Activated gamma-delta T cell treated with anti-CD3 and anti-CD28 coated beads, Interleukin-2, amount 50 U/mL, for 16 hours (primary cell): ENCODE measurements around the gene DAPK2.

ENCODE experiments used
- DNase-seq: peaks from one replicate; pipeline ENCODE4 v3.0.0-alpha.2; 2020; ENCODE audit warnings: low read depth

DAPK2 gene

DNA sequence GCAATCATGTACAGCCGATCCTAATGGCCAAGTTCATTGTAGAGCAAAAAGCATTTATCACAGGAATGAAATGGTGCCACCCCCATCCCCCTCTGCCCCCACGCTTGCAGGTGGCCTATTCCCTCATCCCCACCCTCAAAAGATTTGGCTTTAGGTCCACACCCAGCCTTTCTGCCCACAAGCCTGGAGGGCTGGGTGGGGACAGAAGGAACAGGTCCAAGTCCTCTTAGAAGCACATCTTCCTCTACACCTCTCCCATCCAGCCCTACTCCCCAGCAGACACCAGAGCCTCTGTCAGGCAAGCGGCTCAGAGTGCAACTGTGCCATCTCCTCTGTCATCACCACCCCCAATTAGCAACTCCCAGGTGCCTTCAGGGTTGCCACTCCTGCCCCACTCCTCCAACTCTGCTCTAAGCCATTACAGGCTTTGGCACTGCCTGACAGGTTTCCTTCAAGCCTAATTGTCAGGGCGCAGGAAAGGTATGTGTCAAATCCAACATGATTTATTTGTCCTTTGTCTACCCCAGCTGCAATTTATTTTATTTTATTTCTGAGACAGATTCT lies 49.4 kb downstream of the DAPK2 start:
- no peak for DNase-seq

DNA sequence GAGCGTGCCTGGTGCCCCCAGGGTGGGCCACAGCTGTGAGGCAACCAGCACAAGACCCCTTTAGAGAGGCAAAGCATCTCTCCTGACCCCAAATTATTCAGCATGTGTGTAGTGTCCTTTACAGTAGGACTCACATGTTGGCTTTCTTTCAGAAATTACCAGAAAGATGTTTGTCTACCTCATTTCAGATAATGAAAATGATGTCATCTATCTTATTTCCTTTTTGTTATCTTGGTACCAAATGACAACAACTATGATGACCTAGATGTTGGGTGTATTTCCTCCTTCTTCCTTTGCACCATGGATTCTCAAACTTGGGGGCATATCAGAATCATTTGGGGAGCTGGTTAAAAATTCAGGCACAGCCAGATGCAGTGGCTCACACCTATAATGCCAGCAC lies 50.5 kb downstream of the DAPK2 start:
- no peak for DNase-seq

DNA sequence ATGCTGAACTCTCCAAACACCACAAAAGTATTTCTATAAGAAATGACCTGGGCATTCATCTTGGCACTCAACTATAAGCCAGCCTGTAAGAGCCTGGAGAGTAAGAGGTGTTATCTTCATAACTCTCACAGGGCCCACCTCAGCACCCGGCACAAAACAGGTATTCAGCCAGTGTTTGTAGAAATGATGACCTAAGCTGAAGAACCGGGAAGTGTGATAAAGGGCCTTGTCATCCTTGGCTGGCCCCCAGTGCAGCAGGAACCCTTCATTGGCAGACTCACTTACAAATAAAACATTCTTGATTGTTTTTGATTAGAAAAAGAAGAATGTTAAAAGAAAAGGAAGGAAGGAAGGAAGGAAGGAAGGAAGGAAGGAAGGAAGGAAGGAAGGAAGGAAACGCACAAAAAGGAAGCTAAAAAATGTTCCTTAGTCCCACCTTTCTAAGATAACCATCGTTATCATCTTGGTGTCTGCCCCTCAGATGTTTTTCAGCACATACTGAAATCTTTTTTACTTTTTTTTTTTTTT lies 52.1 kb downstream of the DAPK2 start:
- DNase-seq, result no peak

DNA sequence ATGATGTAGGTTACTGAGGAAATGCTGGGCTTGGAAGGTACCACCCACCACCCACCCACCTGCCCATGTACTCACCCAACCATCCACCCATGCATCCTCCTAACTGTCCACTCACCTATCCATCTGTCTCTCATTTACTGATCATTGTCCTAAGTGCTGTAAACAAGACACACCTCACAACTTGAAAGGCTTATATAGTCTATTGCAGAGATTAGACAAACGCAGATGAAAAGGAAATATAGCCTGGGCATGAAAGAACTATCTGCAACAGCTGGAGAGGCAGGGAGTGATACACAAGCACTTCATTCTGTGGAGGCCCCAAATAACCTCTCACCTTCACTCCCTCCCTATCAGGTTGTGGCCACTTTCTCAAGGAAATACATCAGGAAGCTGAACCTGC lies 54.0 kb downstream of the DAPK2 start:
- DNase-seq, result no peak

DNA sequence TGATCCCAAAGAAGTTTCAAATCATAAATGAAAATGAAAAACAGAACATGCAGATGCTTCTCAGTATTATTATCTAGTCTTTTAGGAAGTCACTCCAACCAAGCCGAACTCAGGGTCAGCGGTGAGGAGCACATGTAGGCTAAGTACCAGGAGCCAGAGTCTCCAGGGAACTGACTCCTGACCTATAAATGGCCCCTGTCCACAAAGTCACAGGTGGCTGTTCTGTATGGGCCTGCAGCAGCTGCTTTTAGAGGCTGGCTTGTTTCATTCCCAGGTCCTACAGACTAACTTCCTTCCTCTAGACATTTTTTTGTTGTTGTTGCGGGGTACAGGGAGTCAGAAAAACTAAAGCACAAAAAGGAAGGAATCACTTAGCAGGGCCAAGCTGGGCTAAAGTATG lies 54.6 kb downstream of the DAPK2 start:
- no peak for DNase-seq

DNA sequence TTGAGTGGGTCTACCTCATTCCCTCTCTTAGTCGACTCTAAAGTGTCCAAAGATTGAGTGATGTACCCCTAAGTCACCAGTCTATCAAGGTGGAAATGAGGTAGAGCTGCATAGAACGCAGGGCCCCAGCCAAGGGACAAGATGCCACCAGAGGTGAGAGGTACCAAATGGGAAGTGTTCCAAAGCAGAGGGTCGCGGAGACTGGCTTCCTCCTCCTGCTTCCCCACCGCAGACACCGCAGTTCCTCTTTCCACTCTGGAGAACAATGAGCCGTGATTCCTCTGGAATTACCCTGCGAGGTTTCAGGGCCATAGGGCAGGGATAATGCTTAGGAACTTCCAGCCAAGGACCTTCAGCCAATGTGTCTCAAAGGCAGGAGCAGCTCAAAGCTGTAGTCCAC lies 55.8 kb downstream of the DAPK2 start:
- DNase-seq, result no peak

DNA sequence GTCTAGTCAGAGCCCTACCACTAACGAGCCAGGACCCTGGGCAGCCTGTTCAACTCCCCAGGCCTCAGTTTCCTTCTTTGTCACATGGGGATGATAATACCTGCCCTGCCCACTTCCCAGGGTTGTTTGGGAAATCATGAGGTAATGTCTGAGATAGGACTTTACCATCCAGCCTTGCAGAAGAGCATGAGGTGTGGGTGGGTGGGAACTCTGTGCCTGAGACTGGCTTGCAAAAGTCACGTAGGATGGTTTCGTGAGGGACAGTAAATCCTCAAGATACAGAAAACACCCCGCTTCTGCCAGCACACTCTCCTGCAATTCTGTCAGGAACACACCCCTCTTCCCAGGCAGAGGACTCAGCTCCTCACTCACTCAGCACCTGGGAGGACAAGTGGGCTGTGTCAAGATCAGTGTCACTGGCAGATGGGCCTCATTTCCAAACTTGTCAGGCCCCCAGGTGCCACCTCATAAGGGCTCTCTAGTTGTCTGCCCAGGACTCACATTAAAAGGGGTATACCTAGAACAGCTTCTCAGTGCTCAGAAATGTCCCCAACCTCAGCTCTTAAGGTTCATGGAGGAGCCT lies 58.4 kb downstream of the DAPK2 start:
- DNase-seq, result no peak

DNA sequence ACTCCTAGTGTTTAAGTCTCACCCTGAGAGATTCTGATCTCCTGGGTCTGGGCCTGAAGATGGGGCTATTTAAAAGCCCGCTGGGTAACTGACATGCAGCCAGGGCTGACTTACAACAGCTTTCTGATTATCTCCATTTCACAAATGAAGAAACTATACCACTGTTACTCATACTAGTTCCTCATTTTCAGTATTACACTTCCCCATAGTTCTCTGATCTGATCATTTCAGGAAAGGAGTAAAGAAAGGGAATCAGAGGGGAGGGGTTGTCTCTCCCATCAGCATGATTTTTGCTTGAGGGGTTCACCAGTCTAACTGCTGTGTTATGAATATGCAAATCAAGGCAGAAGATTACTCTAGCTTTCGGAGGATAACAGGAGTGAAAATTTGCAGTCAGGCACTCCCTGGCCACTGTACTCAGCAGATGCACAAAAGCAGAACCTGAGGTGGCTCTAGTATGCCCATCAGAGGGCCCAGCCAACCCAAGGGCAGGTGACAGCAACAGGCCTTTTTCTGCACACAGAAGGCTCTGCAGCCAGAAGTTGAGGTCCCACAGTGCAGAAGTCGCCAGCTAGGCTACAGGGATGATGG lies 59.4 kb downstream of the DAPK2 start:
- DNase-seq, result no peak

DNA sequence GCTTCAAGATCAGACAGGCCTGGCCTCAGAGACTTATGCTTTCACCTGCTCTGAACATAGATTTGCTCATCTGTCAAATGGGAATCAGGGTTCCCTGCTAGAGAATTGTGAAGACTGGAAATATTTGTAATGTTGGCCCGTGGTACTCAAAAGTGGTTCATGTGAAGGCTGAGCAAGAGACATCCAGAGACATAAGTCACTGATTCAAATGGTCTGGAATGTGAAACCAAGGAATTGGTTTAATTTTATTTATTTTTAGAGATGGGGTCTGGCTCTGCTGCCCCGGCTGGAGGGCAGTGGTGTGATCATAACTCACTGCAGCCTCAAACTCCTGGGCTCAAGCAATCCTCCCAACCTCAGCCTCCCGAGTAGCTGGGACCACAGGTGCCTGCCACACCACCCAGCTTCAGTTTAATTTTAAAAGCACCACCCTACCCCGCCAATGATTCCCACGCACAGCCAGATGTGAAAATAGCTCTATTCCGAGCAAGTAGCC lies 60.1 kb downstream of the DAPK2 start:
- DNase-seq, result no peak

DNA sequence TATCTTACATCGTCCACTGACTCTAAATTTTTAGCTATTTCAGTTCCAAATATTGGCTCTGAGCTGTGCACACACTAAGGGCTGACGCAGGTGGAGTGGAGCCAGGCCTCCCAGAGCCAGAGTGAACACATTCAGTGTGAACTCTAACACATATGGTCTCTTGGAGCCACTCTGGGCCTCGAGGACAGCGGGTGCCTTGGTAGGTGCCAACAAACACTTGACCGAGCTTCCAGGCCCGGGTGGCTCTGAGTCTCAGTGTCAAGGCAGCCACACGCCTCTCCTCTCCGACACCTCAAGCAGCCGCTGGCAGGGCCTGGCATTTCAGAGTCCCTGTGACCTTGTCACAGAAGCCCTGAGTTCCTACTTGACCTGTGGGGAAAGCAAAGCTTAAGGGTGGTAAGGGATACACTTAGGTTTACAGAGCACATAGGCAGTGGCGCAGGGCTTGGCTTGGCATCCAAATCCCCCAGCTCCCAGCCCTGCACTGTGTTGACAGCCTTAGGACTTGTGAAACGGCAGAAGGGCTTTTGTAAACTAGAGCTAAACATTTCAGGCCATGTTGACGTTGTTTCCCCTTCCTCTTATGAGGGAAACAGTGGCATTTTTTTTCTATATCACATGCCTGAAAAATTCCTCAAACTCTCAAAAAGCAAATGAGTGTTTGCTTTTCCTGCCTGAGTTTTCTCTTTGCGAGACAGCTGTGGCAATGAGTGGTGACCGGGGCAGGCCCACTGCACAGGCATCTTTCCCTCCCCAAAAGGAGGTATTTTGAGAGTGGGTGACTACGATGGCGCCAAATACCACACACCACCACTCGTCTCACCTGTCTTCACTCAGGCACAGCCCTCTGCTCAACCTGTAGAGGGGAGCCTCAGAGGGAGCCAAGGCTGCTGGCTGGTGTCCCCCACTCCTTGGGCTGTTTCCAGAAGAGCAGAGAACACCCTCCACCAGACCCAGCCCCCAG lies 60.8 kb downstream of the DAPK2 start:
- DNase-seq, result no peak

DNA sequence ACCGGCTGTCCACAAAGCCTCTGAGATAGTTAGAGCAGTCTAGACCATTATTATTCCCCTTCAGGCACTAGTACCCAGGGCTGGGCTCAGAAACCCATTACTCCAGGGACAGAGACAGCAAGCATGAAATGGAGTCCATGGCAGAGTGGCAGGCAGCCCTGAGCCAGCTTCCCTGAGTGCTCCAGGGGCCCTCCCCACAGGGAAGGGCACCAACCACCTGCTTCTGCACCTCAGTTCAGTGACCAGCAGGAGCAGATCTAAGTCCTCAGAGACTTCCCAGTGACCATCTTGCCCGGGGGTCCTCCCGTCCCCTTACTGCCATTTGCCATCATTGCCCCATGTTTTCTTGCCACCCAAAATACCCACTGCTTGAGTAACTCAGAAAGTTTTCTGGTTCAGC lies 62.0 kb downstream of the DAPK2 start:
- no peak for DNase-seq

DNA sequence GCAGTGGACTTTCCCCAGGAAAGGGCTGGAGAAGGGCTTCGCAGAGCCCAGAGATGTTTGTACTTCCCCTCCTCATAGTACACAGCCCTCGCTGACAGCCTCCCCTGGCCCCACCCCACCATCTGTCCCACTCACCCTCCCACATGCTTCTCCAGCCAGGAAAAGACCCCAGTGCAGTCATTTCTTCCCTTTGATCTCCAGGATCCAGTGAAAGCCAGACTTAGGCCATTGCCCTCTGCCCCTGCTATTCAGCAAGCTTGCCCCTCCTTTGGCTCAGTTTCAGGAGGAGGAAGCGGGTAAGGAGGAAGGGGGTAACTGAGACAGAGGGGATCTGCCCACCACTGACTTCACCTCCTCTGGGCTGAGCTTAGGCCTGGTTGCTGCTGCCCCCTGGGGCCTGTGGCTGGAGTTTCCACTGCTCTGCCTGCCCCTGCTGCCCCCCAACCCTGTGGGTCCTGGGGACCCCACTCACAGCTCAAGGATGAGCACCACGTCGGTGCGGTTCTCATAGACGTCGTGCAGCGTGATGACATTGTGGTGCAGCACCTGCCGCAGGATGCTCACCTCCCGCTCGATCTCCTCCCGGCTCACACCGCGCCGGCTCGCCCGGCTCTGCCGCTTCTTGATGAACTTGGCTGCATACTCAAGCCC lies 63.1 kb downstream of the DAPK2 start:
- no peak for DNase-seq

DNA sequence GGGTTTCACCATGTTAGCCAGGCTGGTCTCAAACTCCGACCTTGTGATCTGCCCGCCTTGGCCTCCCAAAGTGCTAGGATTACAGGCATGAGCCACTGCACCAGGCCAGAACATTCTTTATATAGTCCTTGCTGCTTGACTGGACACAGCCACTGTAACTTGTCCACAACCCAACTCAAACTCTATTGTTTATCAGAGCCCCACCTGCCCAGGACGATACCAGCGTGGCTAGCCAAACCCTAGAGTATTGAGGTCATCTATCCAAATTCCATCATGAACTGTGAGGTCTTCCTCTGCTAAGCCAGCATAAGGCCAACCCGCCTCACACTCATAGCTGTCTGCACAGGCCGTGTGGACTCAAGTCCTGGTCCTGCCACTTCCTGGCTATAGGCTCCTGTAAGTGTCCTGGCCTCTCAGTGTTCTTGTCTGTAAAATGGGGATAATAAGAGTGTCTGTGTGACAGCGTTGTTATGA lies 63.9 kb downstream of the DAPK2 start:
- DNase-seq, result no peak

DNA sequence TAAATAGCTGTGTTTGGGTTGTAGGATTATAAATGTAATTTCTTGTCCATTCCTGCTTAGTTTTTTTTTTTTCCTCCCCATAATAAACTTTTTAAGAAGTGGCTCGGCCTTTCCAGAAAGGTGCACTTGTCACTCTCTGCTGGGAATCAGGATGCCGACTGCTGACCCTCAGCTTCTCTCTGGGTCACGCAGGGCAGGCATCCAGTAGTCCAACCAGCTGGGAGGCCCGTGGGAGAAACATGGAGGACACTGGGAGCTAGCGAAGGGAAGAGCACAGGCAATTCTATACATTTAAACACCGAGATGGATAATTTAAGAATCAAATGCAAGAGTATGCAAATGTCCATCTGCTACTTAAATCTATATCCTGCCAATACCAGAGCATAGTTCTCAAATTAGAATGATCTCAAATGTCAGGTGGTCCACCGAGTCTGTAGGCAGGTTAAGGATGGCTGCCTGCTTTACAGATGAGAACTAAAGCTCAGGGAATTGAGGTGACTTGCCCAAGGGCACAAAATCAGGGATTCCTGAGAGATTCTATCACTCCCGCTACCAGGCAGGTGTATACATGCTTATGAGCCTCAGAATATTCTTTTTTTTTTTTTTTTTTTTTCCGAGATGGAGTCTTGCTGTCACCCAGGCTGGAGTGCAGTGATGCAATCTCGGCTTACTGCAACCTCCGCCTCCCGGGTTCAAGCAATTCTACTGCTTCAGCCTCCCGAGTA lies 64.5 kb downstream of the DAPK2 start:
- no peak for DNase-seq

DNA sequence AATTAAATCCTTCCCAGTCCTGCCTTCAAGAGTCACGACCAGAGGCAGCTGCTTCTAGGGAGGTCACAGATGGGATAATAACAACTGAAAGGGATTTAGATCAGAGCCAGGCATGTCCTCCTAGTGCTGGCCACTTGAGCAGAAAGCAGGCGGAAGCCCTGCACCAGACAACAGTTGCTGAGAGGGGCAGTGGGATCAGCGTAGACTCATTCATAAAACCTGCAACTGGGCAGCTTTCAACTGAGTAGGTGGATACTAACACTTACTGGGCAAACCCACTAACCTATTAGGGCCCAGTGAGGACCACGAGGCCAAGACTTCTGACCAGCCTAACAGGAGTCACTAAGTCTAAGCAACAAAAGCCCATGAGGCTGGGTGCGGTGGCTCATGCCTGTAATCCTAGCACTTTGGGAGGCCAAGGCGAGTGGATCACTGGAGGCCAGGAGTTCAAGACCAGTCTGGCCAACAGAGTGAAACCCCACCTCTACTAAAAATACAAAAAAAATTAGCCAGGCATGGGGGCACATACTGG lies 67.0 kb downstream of the DAPK2 start:
- no peak for DNase-seq

DNA sequence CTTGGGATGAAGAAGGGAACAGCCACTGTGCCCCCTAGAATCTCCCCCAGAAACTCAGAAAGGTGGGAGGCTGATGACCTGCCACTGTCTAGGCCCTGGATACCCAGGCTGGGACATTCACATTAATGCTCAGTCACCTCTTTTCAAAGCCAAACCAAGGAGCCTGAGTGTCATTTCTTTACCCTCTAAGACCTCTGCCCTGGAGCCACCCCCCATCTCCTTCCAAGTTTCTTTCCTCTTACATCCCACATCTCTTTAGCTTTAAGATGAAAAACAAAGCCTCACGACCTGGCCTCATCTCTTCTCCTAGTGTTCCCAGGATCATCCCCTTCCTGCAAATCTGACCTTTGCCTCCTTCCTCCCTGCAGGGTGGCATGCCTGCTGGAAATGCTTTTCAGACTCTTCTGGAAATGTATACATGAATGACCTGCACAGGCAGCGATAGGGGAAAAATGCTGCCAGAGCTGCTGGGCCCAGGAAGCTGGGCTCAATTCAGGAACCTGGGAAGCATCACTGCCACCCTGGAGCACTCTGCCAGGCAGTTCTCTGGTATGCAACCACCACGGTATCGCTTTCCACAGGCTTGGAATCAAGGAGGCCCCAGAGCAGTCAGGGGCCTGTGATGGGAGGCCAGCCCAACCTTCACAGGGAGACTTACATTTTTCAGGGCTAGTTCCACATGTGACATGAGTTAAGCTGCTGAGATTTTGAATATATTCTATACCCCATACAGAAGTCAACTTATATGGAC lies 67.6 kb downstream of the DAPK2 start:
- no peak for DNase-seq

DNA sequence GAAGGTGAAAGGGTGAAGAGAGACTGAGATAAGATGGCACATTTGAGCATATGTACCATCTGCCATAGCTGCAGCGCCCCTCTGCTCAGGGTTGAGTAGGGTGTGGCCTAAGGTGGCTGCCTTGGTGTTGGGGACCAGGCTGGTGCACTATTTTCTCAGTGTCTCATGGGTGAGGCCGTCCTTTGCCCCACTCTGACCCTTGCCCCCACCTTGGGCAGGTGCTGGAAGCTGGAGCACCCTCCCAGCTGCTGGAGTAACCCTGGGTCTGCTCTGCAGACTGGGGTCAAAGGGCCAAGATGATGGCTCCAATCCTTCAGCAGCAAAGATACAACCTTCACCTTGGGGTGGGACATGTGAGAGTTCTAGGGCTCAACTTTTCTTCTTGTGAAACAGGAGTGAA lies 69.2 kb downstream of the DAPK2 start:
- no peak for DNase-seq

DNA sequence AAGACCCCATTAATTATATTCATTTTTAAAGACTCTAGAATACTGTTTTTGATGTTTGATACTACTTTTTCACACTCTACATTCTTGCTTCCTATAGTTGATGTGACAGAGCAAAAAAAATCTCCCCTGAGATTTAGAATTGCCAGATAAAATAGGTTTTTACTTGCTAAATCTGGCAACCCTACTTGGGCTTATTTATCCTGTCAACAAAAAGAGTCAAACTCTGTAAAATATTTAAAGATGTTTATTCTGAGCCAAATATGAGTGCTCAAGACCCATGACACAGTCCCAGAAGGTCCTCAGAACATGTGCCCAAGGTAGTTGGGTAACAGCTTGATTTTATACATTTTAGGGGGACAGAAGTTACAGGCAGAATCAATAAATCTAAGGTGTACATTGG lies 72.3 kb downstream of the DAPK2 start:
- no peak for DNase-seq

DNA sequence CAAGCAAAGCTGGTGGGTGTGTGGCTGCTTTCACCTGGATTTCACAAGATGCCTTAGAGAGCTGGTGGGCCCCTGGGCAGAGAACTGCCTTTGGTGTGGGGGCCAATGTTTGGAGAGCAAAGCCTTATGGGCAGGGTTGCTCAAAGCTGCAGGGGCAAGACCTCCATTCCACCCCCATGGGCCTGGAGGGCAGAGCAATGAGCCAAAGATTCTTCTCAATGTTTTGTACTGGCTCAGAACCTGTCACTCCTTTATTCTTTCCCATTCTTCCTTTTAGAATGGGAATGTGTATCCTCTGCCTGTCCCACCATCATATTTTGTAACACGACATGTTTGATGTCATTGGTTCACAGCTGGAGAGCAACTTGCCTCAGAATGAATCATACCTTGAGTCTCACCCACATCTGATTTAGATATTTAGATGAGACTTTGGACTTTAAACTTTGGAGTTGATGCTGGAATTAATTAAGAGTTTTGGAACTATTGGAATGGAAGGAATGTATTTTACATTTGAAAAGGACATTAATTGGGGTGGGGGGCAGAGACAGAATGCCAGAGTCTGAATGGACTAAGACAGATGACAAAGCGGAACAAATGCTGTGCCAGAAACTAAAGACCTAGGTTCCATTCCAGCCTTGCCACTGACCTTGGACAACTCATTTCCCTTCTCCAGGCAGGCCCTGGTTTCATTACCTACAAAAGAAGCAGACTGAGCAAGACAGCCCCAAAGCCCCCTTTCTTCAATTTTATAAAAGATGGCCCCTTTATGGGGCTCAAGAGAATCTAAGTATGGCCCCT lies 72.9 kb downstream of the DAPK2 start:
- DNase-seq, result no peak
